MCF 10A (cell line): ENCODE results near the gene MINDY3. TPM values are rescaled to one million over a fixed set of nuclear protein-coding genes. Genes with fewer than 3 reads are reported as not detected.

Source experiments
- BruUV-seq: library from RNA; stranded (reverse); fragments of 400-500 nt; replicated peaks from 2 replicates; lab custom pipeline; 2021; lab: Mats Ljungman, UMichigan
- CTCF ChIA-PET: fragments of 300-600 bp; sonication (Branson Sonifier 250); formaldehyde crosslinking; extraction: SDS; loops from one replicate; lab custom pipeline; 2021; ENCODE audit warnings: antibody characterized with exemption, inconsistent platforms; lab: Yijun Ruan, JAX
- POLR2A ChIA-PET: fragments of 300-600, 350-650 bp; sonication (Branson Sonifier 250); formaldehyde crosslinking; extraction: SDS; loops from one replicate; lab custom pipeline; 2020; ENCODE audit warnings: antibody characterized with exemption, inconsistent platforms; lab: Yijun Ruan, JAX
- DNase-seq: peaks from one replicate; pipeline ENCODE4 v3.0.0-alpha.2; 2018; ENCODE audit not compliant: unreplicated experiment
- H3K27ac Mint-ChIP-seq: one replicate; pipeline ENCODE4 v1.8.0; 2022; ENCODE audit warnings: mild to moderate bottlenecking, low read depth, mixed read lengths; ENCODE audit not compliant: unreplicated experiment
- H3K27me3 Mint-ChIP-seq: one replicate; pipeline ENCODE4 v1.8.0; 2022; ENCODE audit warnings: mixed read lengths; ENCODE audit not compliant: insufficient read depth, unreplicated experiment
- H3K36me3 Mint-ChIP-seq: one replicate; pipeline ENCODE4 v1.8.0; 2022; ENCODE audit warnings: mild to moderate bottlenecking, moderate library complexity, mixed read lengths; ENCODE audit not compliant: insufficient read depth, unreplicated experiment
- H3K4me1 Mint-ChIP-seq: one replicate; pipeline ENCODE4 v1.8.0; 2022; ENCODE audit warnings: mixed read lengths; ENCODE audit not compliant: insufficient read depth, unreplicated experiment
- H3K4me3 Mint-ChIP-seq: one replicate; pipeline ENCODE4 v1.8.0; 2022; ENCODE audit warnings: mild to moderate bottlenecking, moderate library complexity, mixed read lengths; ENCODE audit not compliant: unreplicated experiment
- H3K9me3 Mint-ChIP-seq: one replicate; pipeline ENCODE4 v1.8.0; 2022; ENCODE audit warnings: mixed read lengths; ENCODE audit not compliant: unreplicated experiment
- CTCF ChIP-seq: fragments of 200-600 bp; IDR thresholded peaks from one replicate; pipeline ENCODE4 v1.8.0; 2022; ENCODE audit warnings: antibody characterized with exemption, mild to moderate bottlenecking; ENCODE audit not compliant: unreplicated experiment
- intact Hi-C: fragments of 100-400 bp; cut with micrococcal nuclease; formaldehyde crosslinking; loops from 2 replicates; pipeline ENCODE4 v1.14.1; 2022
- total RNA-seq: library from RNA; stranded (reverse); gene quantifications from 2 replicates; pipeline ENCODE4 v1.2.3, GENCODE V29; 2022

Gene MINDY3
- total RNA-seq, 1 experiment from 2014 or later = 28.8 TPM

- Mint-ChIP-seq H3K9me3 (no peaks in the 10 kb centered on the region), H3K36me3 (peaks cover 27% of the 10 kb centered on the region), H3K27ac (peak overlapping the region; percentile 42), H3K4me1 (no peaks in the 10 kb centered on the region), H3K4me3 (no peak overlapping the region), H3K27me3 (no peaks in the 10 kb centered on the region)
- BruUV-seq = no TSS peak
- DNase-seq = no peak
- intact Hi-C loops = no loop called here
- ChIA-PET CTCF (interaction anchor here (0.6 to 1.3 kb wide), 6 partner anchors 9 to 901 kb away, joined by 3 to 4 read pairs (median 3); no protein-coding TSS in a partner anchor), POLR2A (interaction anchor here (1.1 kb wide), 1 partner anchor 11 kb away, joined by 5 read pairs; no protein-coding TSS in a partner anchor)
- TF ChIP-seq CTCF = no peak
Measured at GRCh38 chr10:15791816-15792524, 68.3 kb downstream of the MINDY3 start.

GRCh38 chr10:15789793-15790525, 70.3 kb downstream of the MINDY3 start:
- H3K27me3 Mint-ChIP-seq = no peaks in the 10 kb centered on the region

GRCh38 chr10:15787426-15787825, 72.9 kb downstream of the MINDY3 start:
- intact Hi-C loops = no loop called here

More at GRCh38 chr10:15789793-15790525, 70.3 kb downstream of the MINDY3 start:
- H3K4me1 Mint-ChIP-seq = no peaks in the 10 kb centered on the region
- TF ChIP-seq CTCF = no peak
- no peak overlapping the region for H3K4me3 Mint-ChIP-seq
- CTCF ChIA-PET = interaction anchor here (0.7 kb wide), 1 partner anchor 8 kb away, joined by 3 read pairs; no protein-coding TSS in a partner anchor
- no TSS peak for BruUV-seq
- peak; percentile 57 for DNase-seq
- peaks cover 30% of the 10 kb centered on the region for H3K36me3 Mint-ChIP-seq
- intact Hi-C loops = no loop called here
- POLR2A ChIA-PET = no interaction called here
- no peaks in the 10 kb centered on the region for H3K9me3 Mint-ChIP-seq
- no peak overlapping the region for H3K27ac Mint-ChIP-seq

More at GRCh38 chr10:15787426-15787825, 72.9 kb downstream of the MINDY3 start:
- POLR2A ChIA-PET = interaction anchor here (0.6 kb wide), 1 partner anchor 598 kb away, joined by 4 read pairs; no protein-coding TSS in a partner anchor
- TF ChIP-seq CTCF = no peak
- DNase-seq = no peak
- Mint-ChIP-seq H3K27ac (no peak overlapping the region), H3K36me3 (peaks cover 30% of the 10 kb centered on the region), H3K27me3 (no peaks in the 10 kb centered on the region), H3K9me3 (no peaks in the 10 kb centered on the region), H3K4me1 (no peaks in the 10 kb centered on the region), H3K4me3 (no peak overlapping the region)
- BruUV-seq = no TSS peak
- CTCF ChIA-PET = interaction anchor here (0.6 to 1.7 kb wide), 3 partner anchors 28 to 359 kb away, joined by 3 to 4 read pairs (median 3); no protein-coding TSS in a partner anchor
